NCI-H345 (cell line): Measurements from ENCODE around the gene DDX46.
"Not testable (repeated sequence)": the region's sequence is repeated elsewhere in the genome, so short reads cannot be mapped to it uniquely, and the experiment has no call there.

ENCODE experiments used
- DNase-seq: peaks from one replicate; lab custom pipeline; 2025; lab: John Stamatoyannopoulos, UW

Gene DDX46

DNA sequence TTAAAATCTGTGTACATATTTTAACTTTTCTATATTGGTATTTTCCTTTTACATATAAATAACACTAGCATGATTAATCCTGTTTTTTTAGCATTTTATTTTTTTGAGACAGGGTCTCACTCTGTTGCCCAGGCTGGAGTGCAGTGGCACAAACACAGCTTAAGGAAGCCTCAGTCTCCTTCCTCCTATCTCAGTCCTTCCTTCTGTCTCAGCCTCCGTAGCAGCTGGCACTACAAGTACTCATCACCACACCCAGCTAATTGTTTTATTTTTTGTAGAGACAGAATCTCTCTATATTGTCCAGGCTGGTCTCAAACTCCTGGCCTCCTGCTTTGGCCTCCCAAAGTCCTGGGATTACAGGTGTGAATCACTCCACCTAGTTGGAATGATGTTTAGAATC lies 85.7 kb downstream of the DDX46 start:
- DNase-seq = no peak

DNA sequence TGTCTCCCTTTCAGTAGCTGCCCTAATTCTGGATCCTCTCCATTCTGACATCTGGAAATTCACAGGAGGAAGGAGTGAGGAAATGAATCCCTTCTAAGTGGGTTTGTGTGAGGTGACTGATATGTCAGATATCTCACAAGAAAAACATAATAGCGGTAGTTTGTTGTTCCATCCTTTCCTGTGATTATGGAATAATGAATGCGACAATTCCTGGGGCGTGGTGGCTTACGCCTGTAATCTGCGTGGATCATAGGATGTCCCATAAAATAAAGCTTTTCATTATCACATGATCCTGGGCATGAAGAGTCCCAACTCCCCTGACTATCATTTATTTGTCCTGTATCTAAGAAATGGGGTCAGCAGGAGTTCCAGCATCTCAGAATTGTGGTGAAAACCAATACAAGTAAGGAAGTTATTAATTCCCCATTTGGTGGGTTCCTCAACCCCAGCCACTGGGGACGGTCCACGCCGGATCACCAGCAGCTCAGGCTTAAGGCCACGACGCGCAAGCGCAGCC lies 86.8 kb downstream of the DDX46 start:
- DNase-seq = no peak

DNA sequence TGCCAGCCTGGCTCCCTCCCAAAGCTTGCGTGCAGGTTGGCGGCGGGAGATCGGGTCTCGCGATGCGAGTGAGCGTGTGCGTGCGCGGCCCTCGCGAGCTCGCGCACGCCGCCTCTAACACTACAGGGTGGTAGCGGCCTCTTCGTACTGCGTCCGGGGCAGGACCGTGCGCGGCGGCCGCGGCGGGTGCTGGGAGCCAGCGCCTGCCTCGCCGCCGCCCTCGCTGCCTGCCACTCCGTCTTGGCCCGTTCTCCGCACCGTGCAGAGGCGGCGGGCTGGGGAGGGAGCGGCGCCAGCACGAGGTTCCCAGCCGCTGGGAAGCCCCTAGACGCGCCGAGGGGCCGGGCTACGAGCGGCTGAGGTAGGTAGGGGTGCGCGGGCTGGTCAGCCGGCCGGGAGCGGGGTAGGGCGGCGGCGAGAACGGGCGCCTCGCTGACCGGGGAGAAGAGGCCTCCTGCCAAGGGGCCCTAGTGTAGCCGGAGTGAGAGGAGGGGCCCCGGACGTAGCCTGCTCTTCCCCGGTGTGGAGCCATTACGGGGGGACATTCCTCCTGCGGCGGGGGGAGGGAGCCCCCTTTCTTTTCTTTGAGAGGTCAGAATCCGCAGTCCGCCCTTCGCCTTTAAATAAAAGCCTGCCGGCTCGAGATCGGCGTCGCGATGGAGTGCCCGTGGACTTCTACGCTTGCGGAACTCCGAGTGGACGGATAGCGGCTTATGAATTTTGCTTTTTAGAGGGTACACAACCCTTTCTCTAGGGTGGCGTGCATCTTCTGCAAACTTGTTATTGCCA lies 87.5 kb downstream of the DDX46 start, which contains the start of gene C5orf24:
Gene C5orf24, plus strand, starts transcription at position 117 of the 789 bp plus-strand sequence. CDS start 8,933 bp downstream, outside the sequence.
- DNase-seq = peak; percentile 96

DNA sequence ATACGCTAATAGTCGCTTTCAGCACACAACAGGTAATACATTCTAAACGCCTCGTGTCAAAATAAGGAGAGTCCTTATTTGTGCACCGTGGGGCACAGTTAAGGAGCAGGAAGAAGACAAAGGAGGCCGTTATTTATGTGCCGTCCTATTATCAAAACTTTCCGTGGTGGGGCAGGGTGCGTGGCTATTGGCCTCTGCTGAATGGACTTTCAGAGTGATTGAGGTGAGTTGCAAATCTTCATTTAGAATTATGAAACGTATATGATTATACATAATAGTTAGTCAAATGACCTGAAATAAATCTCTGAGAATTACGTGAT lies 88.0 kb downstream of the DDX46 start:
- DNase-seq = peak; percentile 29

DNA sequence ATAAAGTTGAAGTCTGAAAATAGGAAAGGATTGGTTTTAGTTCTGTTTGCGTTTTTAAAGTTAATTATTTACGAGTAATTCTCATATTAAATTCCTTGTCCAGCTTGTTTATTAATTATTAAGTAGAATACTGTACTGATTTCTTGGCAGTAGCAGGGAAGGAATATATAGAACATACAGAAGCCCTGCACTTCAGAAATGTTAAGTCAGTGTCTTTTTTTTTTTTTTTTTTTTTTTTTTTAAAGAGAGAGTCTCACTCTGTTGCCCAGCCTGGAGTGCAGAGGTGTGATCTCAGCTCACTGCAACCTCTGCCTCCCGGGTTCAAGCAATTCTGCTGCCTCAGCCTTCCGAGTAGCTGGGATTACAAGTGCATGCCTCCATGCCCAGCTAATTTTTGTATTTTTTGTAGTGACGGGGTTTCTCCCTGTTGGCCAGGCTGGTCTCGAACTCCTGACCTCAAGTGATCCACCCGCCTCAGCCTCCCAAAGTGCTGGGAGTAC lies 90.9 kb downstream of the DDX46 start:
- DNase-seq = not testable (repeated sequence)

DNA sequence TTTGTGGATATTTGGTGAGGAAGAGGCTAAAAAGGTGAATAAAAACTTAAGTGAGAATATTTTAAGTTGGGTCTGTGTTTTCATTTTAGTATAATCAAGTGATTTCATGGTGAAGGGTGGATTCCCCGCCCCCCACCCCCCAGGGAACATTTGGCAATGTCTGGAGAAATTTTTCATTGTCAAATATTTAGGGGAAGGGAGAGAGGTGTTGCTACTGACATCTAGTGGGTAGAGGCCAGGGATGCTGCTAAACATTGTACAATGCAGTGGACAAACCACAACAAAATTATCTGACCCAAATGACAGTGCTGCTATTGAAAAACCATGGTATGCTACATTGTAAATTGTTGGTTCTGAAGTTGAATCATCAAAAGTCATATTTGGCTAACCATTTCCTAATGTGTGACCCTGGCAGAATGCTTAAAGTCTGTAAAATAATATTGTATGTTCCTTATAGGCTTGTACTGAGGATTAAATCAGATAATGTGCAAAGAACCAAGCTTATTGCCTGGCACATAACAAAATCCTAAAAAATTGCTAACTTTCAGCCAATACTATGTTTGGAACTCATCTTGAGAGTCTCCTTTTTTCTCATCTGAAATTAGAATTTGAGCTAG lies 92.8 kb downstream of the DDX46 start:
- peak; percentile 16 for DNase-seq

DNA sequence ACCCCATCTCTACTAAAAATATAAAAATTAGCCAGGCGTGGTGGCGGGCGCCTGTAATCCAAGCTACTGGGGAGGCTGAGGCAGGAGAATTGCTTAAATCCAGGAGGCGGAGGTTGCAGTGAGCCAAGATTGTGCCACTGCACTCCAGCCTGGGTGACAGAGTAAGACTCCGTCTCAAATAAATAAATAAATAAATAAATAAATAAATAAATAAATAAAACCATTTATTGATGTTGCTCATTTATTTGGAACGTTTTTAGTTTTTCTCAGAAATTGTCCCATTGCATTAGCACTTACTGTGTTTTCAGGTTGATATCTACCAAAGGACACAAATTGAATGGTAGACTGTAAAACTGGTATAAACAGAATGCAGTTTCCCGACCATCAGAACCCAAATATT lies 97.9 kb downstream of the DDX46 start:
- not testable (repeated sequence) for DNase-seq

DNA sequence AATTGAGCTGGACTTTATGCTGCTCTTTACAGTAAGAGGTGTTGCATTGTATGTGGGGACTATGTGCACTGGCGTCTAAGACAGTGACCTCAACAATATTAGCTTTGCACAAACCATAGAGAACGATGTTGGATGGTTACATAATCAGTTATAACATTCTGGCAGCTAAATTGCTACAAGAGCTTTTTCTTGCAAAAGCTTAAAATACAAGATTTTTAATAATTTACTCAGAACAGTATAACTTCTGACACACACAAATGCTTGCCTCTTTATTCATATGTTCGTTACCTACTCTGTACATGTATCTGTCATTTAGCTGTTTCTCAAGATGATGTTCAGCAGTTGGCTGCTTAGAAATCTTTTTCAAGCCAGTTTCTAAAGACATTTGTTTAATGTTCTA lies 98.8 kb downstream of the DDX46 start:
- DNase-seq = no peak

DNA sequence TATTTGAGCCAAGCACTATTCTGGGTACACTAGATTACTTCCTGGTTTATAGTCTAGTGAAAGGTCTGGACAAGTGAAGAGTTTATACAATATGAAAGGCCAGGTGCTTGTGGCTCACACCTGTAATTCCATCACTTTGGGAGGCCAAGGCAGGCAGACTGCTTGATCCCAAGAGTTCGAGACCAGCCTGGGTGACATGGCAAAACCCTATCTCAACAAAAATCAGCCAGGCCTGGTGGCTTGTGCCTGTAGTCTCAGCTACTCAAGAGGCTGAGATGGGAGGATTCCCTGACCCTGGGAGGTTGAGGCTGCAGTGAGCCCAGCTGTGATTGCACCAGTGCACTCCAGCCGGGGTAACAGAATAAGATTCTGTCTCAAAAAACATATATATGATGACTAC lies 106.1 kb downstream of the DDX46 start:
- no peak for DNase-seq

DNA sequence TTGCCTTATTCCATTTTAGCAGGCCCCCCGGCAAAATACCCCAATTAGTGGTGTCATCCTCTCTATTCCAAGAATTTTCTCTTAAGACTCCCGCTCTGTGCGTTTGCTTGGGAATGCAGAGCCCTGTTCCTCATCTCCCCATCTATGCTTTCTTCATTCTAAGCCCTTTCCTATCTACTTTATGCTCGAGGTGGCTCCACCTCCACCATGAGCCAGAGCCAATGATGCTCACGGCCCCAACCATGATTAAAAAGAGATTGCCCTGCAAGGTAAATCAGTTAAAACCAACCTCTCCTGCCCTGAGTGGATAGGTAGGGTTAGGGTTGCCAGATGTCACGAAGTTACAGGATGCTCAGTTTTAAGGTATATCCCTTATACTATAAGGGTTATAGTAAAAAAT lies 114.9 kb downstream of the DDX46 start:
- DNase-seq = no peak

DNA sequence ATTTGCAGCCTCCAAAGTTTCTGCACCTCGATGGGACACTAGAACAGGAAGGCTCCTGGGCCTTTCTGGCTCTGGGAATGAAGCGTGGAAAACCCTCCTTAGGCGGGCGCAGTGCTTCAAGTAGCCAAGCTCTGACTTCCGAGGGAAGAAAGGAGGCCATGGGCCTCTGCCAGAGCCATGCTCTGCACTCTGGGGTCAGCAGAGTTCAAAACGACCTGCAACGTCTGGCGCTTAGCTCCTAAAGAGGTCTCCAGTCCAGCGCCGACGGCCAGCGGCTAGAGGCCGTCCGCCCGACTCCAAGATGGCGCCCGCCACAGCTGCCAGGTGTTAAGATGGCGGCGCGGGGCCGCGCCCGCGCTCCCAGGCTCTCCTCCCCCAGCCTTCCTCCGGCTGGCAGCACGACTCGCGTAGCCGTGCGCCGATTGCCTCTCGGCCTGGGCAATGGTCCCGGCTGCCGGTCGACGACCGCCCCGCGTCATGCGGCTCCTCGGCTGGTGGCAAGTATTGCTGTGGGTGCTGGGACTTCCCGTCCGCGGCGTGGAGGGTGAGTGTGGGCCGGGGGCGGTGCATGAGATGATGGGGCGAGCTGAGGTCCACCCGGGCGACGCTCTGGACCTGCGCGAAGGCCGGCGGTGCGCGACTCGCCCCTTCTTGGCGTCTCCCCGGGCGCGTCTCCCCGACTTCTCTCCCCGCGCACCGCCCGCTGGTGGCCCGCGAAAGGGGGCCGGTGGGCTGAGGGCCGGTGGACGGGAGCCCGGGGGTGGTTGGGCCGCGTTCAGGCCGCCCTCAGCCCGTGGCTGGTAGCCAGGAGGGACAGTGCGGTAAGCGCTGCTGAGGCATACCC lies 115.6 kb downstream of the DDX46 start, which contains the start of gene TXNDC15:
Gene TXNDC15, plus strand, starts transcription at position 385 of the 844 bp plus-strand sequence. Its CDS starts 57 bp downstream, at position 442.
- DNase-seq = peak; percentile 87

DNA sequence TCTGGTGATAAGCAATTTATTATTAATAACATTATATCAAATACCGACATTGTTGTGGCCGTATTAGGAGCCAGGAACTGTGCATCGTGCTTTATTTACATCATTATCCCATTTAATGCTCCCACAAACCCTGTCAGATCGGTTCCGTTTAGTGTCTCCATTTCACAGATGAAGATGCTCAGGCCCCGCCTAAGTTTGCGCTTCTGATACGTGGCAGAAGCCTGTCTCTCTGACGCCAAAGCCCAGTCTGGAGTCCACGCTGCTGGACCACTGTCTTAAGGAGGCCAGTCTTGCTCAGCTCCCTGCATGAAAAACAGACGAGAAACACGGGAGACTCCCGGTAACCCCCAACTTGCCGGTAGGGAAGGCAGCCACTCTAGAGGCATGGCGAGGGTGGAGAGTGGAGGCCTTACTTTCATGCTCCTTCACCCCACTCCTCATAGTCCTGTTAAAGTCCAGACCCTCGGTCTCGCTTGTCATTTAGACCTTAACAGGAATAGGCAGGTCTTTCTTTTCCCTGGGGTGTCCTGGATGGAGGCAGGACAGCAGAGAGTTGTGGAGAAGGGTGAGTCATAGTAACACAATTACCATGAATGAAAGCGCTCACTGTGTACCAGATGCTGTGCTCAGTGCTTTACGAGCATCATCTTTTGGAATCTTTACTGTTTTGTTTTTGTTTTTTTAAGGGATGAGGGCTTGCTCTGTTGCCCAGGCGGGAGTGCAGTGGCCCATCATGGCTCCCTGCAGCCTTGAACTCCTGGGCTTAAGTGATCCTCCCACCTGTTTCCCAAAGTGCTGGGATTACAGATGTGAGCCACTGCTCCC lies 116.5 kb downstream of the DDX46 start:
- peak; percentile 44 for DNase-seq

DNA sequence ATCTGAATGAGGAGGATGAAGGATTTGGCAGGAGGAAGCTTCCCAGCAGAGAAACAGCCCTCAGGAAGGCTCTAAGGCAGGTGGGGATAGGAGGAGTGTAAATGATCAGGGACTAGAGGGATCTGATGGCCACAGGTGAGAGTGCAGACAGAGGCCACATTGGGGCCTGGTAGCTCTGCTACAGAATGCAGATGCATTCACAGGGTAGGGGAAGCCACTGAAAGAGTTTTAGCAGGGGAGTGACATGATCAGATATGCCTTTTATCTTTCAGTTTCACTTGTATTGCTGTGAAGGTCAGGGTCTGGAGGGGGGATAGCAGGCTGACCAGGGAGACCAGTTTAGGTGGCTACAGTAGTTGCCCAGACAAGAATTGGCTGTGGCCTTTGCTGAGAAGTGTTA lies 118.6 kb downstream of the DDX46 start:
- DNase-seq = no peak

DNA sequence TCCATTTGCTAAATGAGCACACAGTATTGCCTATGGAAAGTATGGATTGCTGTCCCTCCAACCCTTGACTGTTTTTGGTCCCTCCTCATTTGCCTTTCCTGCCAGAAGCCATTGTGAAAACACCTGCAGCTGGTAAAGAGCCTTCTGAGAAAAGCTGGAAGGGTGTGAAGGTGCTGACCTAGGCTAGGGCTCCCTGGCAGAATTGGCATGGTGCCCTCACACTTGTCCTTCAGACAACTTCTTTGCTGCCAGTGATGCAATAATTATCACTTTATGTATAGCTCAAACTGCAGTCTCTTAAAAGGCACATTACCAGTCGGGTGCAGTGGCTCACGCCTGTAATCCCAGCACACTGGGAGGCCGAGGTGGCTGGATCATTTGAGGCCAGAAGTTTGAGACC lies 119.8 kb downstream of the DDX46 start:
- DNase-seq = no peak

DNA sequence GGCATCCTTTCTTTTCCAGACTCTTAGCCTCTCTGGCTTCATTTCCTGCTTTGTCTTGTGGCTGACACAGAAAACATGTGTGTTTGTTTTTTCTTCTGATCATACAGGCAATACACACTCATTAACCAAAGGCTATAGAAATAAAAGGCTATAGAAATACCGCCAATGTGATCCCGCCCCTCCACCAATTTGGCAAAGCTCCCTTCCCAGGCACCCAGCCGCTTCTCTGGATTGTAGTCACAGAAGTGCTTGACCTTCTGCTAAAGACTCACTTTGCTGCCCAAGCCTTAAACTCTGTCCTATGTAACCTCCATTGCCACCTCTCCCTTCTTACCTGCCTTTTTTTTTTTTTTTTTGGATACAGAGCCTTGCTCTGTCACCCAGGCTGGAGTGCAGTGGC lies 120.9 kb downstream of the DDX46 start:
- no peak for DNase-seq
